GM15510 (cell line): ENCODE results near the gene AK8.

Source experiments
- POLR2A ChIP-seq: IDR thresholded peaks from 3 replicates; pipeline ENCODE4 v1.6.1; 2011; ENCODE audit warnings: borderline replicate concordance; ENCODE audit not compliant: insufficient read length; ENCODE audit errors: extremely low read depth

Gene AK8

DNA sequence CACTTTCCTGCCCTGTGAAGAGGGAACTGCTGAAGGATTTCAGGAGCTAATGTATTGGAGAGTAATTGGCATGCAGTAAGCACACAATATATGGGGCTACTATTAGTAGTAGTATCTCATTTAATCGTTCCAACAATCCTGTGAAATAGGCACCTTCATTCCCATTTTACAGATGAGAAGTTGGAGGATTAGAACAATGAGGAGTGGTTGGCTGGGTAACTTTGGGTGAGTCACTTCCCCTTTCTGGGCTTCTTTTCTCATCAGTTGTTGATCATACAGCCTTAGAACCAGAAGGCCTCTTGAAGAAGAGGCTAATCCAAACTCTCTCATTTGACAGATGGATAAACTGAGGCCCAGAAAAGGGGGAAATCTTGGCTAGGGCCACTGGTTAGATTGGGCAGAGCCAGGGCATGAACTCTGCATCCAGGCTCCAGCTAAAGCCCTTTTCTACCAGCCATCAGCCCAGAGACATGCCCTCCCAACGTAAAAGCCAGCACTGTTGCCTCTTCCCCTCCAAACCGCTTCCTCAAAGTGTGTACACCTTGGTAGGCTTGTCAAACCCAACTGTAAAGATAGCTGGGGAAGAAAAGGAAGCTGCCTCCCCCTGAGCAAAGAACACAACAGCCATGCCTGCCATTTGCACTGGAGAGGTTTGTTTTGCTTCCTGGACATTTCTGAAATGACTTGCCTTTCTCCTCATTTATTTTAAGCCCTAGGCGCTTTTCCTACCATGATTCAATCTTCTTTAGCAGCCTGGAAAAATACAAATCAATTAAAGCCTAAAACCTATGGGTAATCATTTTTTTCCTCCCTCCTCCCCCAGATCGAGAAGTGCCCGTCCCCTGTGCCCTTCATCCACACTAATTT, 1.6 kb upstream of the AK8 start:
- TF ChIP-seq POLR2A = no peak

DNA sequence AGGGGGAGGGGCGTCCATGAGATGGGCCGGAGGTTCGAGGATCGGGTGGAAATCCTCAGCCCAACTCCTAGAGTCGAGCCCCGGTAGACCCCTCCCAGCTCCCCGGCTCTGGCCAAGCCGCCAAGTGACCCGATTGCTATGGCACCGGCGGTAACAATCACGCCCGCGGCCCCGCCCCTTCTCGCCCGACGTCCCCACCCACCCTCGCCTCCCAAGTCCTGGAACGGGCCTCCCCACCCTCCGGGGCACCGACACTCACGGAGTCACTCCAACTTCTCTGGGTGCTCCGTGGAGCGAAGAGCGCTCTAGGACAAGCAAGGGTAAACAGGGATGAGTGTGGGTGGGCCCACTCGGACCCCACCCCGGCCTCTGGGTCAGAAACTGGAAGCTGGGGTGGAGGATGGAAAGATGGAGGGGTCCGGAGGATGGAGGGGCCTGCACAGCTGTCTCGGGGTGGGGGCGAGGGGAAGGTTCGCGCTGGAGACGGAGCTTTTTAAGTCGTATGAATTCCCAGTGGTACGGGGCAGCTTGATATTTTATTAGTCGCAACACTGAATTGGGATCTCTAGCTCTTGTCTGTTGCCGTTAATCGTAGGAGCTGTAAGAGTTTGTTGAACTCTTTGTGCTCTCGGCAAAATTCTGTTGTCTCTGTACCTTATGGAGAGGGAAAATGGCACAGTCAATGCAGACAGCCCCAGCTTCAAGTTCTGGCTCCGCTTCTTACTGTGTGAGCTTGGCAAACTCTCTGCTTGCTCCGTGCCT, 792 bp upstream of the AK8 start, which contains the start of gene SPACA9:
Gene SPACA9 (plus strand): TSS at position 204 of the 762 bp plus-strand sequence. CDS start 5,050 bp downstream, outside the sequence.
- no peak for TF ChIP-seq POLR2A

DNA sequence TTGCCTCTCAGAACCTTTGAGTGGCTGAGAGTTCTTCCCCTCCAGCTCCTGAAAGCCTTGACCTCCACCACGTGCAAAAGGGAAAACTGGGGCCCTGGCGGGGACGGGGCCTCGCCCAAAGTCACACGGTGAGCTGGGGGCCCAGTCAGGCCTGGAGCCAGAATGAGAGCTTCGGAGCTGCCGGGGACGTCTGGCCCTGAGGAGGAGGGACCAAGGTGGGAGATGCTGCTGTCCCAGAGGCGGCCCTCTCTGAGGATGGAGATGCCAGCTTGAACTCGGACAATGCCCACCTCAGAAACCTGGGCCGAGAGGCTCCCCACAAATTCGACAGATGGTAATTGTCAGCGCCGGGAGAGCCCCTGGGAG, 643 bp downstream of the AK8 start:
- no peak for TF ChIP-seq POLR2A

DNA sequence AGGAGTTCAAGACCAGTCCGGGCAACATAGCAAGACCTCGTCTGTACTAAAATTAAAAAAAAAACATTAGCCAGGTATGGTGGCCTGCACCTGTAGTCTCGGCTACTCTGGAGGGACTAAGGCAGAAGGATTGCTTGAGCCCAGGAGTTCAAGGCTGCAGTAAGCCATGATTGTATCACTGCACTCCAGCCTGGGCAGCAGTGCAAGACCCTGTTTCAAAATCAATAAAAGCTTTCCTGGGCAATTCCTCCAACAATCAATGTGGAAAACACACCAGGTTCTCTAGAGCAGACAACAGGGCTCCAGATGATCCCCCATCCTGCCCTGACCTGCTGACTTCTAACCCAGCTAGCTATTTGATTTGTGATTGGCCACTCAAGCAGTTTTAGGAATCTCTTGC, 1.2 kb downstream of the AK8 start:
- TF ChIP-seq POLR2A = no peak

DNA sequence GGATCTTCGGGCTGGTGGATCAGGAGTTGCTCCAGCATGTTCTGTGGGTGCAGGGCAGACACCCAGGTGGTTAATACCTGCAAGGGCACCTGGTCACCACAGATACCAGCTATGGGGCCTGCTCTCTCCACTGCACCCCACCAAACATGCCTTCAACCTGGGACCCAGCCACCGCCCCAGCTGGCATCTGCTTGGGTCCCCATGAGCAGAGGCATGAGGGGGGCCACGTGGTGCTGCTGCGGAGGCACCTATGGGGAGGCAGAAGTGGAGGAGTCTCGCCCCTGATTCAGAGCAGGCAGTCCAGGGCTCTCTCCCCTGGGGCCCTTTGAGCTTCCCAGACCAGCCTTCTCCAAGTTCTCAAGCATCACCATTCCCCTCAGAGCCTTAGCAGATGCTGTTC, 2.9 kb downstream of the AK8 start:
- no peak for TF ChIP-seq POLR2A

DNA sequence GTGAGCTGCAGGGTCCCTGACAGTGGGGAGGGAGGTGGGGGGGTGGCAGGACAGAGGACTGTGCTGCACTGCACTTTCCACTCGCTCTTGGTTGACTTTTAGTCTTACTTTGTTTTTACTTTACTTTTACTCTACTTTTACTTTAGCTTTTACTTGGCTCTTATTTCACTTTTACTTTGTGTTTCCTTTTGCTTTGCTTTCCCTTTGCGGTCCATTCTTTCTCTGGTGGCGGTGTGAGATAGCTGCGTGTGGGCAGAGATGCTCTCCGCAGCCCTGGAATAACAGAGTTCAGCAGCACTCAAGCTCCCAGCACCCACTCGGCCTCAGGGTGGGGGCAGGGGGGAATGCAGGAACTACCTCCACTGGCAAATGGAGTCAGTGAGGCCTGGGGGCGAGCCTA, 4.7 kb downstream of the AK8 start:
- no peak for TF ChIP-seq POLR2A

GRCh38 chr9:132869266-132869665, 8.8 kb downstream of the AK8 start:
- TF ChIP-seq POLR2A = no peak

DNA sequence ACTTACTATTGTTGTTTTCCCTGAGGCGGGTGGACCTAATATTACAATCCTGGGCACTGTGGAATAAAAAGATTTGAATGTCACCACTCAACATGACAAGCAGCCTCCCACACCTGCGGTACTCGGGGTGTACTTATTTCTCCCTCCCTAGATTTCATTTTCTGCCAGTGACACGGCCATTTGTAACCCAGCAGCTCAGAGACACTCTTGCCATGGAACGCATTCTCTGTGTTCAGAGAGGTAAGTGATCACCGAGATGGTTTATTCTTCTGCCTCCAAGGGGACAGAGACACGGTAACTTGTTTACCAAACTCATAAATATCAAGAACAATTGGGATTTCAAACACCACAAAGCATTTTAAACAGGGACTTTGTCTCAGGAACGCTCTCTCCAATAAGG, 11.2 kb downstream of the AK8 start:
- TF ChIP-seq POLR2A = no peak

DNA sequence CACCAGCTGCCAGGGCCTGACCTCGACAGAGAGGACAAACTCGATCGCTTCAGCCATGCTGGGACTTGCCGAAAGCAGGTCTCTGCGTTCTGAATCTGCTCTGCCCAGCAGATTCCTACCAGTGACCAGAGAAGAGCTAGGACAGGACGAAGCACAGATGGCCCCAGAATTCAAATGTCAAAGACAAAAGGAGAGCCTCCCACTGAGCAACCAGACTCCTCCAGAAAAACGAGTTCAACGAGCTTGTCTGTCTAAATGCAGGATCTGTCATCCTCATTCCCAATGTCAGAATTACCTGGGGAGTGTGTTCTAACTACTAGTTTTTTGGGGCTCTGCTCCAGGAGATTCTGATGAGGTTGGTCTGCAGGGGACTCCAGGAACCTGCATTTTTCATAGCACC, 13.4 kb downstream of the AK8 start:
- no peak for TF ChIP-seq POLR2A

GRCh38 chr9:132864277-132864676, 13.8 kb downstream of the AK8 start:
- no peak for TF ChIP-seq POLR2A

DNA sequence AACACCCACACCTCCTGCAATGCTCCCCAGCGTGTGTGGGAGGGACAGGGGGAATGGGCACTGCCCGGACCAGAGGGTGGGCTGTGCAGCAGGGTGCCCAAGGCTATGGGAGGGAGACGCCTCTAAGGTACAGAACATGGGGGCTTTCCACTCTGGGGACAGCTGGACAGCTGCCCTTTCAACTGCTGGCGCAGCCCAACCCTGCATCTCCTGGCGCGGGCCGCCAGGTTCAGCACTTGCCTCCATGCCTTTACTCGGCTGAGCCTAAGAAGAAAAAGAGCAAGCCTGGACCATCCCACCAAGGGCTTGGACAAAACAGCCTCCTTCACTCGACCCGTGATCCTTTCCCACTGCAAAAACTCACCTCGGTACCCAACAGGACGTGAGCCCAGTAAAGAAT, 15.0 kb downstream of the AK8 start:
- no peak for TF ChIP-seq POLR2A

DNA sequence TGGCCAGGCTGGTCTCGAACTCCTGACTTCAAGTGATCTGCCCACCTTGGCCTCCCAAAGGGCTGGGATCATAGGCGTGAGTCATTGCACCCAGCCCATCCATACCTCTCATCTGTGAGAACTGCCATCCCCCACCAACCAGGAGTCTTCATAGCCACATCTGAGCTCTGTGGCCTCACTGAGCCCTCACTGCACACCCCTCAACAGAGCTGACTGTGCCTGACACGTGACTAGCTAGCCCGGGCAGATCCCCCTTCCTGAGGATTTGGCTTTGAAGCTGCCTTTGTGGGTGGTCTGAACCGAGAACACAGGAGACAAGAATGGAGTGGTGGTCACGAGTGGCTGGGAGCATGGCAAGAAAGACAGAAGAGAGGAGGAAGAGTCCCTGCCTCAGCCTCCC, 15.6 kb downstream of the AK8 start:
- TF ChIP-seq POLR2A = no peak

- no peak for TF ChIP-seq POLR2A
Measured at GRCh38 chr9:132861666-132862065, 16.4 kb downstream of the AK8 start.

- TF ChIP-seq POLR2A = no peak
Measured at GRCh38 chr9:132858751-132859150, 19.3 kb downstream of the AK8 start.

DNA sequence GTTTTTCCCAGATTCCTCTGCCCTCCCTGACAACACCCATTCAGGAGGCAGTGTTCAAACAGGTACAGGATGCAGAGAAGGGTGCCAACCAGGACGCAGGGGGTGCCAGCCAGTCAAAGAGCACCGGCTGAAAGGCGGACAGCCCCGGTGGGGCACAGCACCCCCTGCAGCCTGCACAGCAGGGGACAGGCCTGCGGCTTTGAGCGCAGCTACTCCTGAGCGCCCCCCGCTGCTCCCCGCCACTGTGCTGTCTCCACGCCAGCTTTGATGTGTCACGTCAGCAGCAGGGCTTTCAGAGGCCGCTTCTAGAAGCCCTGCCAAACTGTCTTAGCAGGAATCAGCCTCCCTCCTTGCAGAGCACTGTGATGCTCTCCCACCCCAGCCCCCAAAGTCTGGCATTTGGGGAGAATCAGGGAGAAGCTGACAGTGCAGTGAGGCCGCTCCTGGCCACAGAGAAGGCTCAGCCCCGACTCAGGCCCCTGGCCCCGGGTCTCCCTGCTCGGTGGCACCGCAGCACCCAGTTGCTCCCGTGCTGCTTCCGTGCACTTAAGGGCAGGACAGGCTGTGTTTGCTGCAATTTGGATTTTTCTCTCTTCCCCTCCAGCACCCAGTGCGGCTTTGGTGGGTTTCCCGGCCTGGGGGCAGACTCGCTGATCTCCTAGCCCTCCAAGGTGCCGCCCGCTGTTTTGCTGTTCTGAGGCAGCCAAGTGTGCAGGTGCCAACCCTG, 20.3 kb downstream of the AK8 start:
- no peak for TF ChIP-seq POLR2A
